ENCODE data around the gene NMD3. TPM values are rescaled to one million over a fixed set of nuclear protein-coding genes. Genes with fewer than 3 reads are reported as not detected.
"Not testable (repeated sequence)": the region's sequence is repeated elsewhere in the genome, so short reads cannot be mapped to it uniquely, and the experiment has no call there.

The NMD3 gene
- total RNA-seq, 1 donor from 2014 or later = 72.6 TPM

DNA sequence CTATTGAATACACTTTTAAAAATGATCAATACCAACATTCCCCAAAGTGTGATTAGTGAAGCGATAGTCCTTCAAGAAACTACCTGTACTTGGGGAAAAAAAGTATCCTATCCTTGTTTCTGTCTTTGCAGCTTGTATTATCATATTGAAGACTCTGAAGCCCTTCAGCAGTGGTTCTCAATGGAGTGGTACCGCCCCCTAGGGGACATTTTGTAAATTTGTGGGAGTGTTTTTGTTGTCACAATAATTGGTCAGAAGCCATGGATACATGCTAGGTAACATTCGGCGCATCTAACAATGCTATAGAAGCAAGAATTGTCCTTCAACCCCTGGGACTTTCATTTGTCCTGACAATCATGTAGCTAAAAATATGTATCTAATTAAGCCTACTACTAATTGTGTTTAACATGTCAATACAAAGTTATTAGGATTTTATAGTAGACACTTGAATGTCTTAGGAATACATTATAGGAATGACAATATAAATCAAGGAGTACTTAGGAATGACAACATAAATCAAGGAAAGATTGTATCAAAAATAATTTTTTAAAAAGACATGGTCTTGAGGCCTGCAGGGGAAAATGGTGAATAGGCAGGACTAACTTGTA lies 53.7 kb downstream of the NMD3 start:
- FAIRE-seq = no peak
- DNase-seq (ENCODE audit: low spot score in 2 of 2) = no peak

- FAIRE-seq (no peak), DNase-seq (ENCODE audit: low spot score in 2 of 2) (no peak)
Measured at GRCh38 chr3:161275919-161276318, 54.8 kb downstream of the NMD3 start.

- DNase-seq (ENCODE audit: low spot score in 2 of 2); FAIRE-seq: not testable (repeated sequence)
Measured at GRCh38 chr3:161282387-161282786, 61.3 kb downstream of the NMD3 start.

DNA sequence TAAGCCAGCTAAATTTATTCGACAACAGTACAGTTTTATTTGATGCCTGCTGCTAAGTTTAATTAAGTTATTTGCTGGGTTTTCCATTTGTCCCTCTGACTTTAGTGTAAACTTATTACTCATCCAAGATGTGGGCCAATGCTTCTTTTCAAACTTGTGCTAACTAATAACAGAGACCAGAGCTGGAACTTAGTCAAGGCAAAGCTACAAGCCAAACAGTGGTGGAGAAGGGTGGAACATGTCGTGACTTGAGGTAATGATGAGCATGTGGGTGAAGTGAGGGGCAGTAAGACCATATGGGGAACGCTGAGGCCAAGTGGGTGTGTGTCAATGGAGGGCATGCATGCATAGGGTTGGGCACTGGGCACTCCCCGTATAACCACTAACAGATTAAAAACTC lies 63.9 kb downstream of the NMD3 start:
- FAIRE-seq (no peak), DNase-seq (ENCODE audit: low spot score in 2 of 2) (no peak)

- DNase-seq (ENCODE audit: low spot score in 2 of 2) = no peak
- FAIRE-seq = no peak
Measured at GRCh38 chr3:161289174-161289573, 68.1 kb downstream of the NMD3 start.

DNA sequence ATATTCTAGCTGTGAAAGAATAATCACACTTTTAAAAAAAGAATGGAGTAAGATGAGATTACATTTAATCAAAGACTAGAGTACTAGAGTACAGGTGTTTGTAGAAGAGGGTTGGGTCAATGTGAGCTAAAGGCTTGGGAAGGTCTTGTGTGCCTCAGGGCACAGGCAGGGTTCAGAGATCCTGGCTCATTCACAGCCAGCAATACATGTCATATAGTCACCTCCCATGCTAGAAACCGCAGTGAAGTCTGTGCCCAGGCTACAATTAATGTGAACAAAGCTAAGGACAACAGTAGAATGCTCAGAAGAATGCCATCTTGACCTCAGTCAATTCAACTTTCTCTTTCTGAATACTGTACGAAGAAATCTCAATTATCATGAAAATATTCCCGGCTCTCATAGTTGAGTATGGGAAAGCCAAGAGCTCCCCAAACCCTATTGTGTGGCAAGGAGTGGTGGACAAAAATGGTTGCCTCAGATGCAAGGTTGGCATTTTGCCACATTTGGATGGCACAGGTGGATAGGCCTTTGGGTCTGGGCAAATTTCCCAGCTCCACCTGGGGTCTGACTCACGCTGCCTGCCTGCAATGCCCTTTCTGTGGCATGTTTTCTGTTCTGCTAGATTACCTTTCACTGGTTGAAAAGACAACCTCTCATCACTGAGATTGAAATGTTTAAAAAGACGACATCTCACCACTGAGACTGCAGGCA lies 70.2 kb downstream of the NMD3 start:
- DNase-seq (ENCODE audit: low spot score in 2 of 2) (no peak), FAIRE-seq (no peak)

DNA sequence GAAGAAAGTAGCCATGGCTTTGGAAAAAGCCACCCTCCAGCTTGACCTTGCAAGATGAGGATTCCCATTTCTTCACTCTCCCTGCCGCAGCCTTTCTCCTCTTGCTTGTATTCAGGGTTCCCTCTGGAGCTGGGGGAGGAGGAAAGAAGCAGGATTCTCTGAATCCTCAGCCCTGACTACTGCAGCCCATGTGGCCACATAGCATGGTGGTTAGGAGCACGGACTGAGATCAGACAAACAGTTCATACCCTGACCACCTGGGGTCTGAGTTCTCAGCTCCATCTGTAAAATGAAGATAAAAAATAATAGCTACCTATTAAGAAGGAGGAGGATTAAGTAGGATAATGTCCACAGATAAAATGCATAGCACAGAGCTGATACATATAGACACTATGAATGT lies 72.3 kb downstream of the NMD3 start:
- no peak for FAIRE-seq

DNA sequence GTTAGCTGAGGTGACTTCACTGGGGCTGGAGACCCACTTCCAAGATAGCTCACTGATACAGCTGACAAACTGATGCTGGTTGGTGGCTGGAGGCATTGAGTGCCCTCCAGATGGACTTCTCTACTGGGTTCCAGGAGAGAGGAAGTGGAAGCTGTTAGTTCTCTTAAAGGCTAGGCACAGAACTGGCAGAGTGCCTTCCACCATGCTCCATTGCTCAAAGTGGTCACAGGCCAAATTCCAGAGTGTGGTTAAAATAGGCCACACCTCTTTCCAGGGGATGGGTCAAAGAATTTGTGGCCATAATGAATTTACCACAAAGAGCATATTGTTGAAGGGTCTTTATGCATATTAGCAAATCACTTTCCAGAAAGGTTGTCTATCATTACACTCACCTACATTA lies 74.2 kb downstream of the NMD3 start:
- FAIRE-seq = no peak
- no peak for DNase-seq (ENCODE audit: low spot score in 2 of 2)

More for the DNA sequence above, 72.3 kb downstream of the NMD3 start:
- no peak for DNase-seq (ENCODE audit: low spot score in 2 of 2)

- DNase-seq (ENCODE audit: low spot score in 2 of 2) (no peak), FAIRE-seq (no peak)
Measured at GRCh38 chr3:161296814-161297213, 75.7 kb downstream of the NMD3 start.

Small RNAs within 50 kb of the gene (small RNA-seq; reads per million reads assigned to genes)
- not detected for gene AC108738.1

Other genes with a start within 250 kb of the NMD3 start
- 152 TPM for gene B3GALNT1, start 116.0 kb upstream of the NMD3 start, total RNA-seq
- gene SPTSSB, start 150.2 kb downstream of the NMD3 start, total RNA-seq = 3.3 TPM